Upper lobe of right lung (tissue), 1 donor: Measurements from ENCODE around the gene LMAN1. TPM values are rescaled to one million over a fixed set of nuclear protein-coding genes. Genes with fewer than 3 reads are reported as not detected.

Experiments
- ATAC-seq: fragments of 200-7000 bp; cut with Tn5 transposase; one replicate; pipeline ENCODE4 v1.9.1; 2020; ENCODE audit warnings: mild to moderate bottlenecking, moderate library complexity
- DNase-seq: peaks from one replicate; pipeline ENCODE4 v3.0.0-alpha.2; 2020
- H3K27ac ChIP-seq: fragments of 200-600 bp; one replicate; pipeline ENCODE4 v1.8.0; 2022
- H3K27me3 ChIP-seq: fragments of 200-600 bp; one replicate; pipeline ENCODE4 v1.8.0; 2022; ENCODE audit warnings: mild to moderate bottlenecking
- H3K36me3 ChIP-seq: fragments of 200-600 bp; one replicate; pipeline ENCODE4 v1.8.0; 2022
- H3K4me1 ChIP-seq: fragments of 200-600 bp; one replicate; pipeline ENCODE4 v1.8.0; 2022
- H3K4me3 ChIP-seq: fragments of 200-600 bp; one replicate; pipeline ENCODE4 v1.8.0; 2022; ENCODE audit warnings: mild to moderate bottlenecking
- H3K9me3 ChIP-seq: fragments of 200-600 bp; one replicate; pipeline ENCODE4 v1.8.0; 2022
- CTCF ChIP-seq: fragments of 200-600 bp; IDR thresholded peaks from one replicate; pipeline ENCODE4 v1.8.0; 2022; ENCODE audit warnings: antibody characterized with exemption
- intact Hi-C: fragments of 100-400 bp; cut with DNase I; formaldehyde crosslinking; loops from one replicate; pipeline ENCODE4 v1.11.0; 2022
- total RNA-seq: library from RNA; stranded (reverse); fragmentation: NEBNext Ultra II Directional; extraction: Animal tissue kit (Norgen Biotek cat#: 25700); gene quantifications from one replicate; pipeline ENCODE4 v1.2.1, GENCODE V29; 2021
- donor health status: DM: no; HTN: yes; CAD: no; lungs with severe emphysema.

LMAN1 gene
- total RNA-seq, 1 donor from 2014 or later: 63.1 TPM

- no peaks in the 10 kb centered on the region for H3K9me3 ChIP-seq
- no peak overlapping the region for H3K27ac ChIP-seq
- ATAC-seq: no peak
- H3K27me3 ChIP-seq: no peaks in the 10 kb centered on the region
- DNase-seq: no peak
- no peaks in the 10 kb centered on the region for H3K4me1 ChIP-seq
- H3K4me3 ChIP-seq: no peak overlapping the region
- no peak for TF ChIP-seq CTCF
- intact Hi-C loops: no loop called here
- no peaks in the 10 kb centered on the region for H3K36me3 ChIP-seq
Measured at GRCh38 chr18:59393381-59393780, 34.3 kb upstream of the LMAN1 start.

- no peaks in the 10 kb centered on the region for H3K36me3 ChIP-seq
- no peak for TF ChIP-seq CTCF
- H3K27me3 ChIP-seq: no peaks in the 10 kb centered on the region
- H3K27ac ChIP-seq: no peak overlapping the region
- H3K9me3 ChIP-seq: no peaks in the 10 kb centered on the region
- intact Hi-C loops: no loop called here
- no peaks in the 10 kb centered on the region for H3K4me1 ChIP-seq
- DNase-seq: no peak
- no peak overlapping the region for H3K4me3 ChIP-seq
- ATAC-seq: no peak
Measured at GRCh38 chr18:59388817-59389216, 29.8 kb upstream of the LMAN1 start.

GRCh38 chr18:59387687-59388565, 28.9 kb upstream of the LMAN1 start:
- Histone ChIP-seq H3K36me3 (no peaks in the 10 kb centered on the region), H3K27me3 (no peaks in the 10 kb centered on the region), H3K4me3 (no peak overlapping the region), H3K27ac (no peak overlapping the region), H3K9me3 (no peaks in the 10 kb centered on the region), H3K4me1 (no peaks in the 10 kb centered on the region)
- intact Hi-C loops: no loop called here
- no peak for TF ChIP-seq CTCF
- DNase-seq: no peak
- no peak for ATAC-seq

GRCh38 chr18:59386909-59387686, 28.0 kb upstream of the LMAN1 start:
- no peak for DNase-seq
- H3K27me3 ChIP-seq: no peaks in the 10 kb centered on the region
- intact Hi-C loops: no loop called here
- H3K4me3 ChIP-seq: no peak overlapping the region
- H3K36me3 ChIP-seq: no peaks in the 10 kb centered on the region
- no peak overlapping the region for H3K27ac ChIP-seq
- ATAC-seq: no peak
- no peak for TF ChIP-seq CTCF
- H3K4me1 ChIP-seq: no peaks in the 10 kb centered on the region
- H3K9me3 ChIP-seq: no peaks in the 10 kb centered on the region

- Histone ChIP-seq H3K27me3 (no peaks in the 10 kb centered on the region), H3K4me1 (no peaks in the 10 kb centered on the region), H3K9me3 (no peaks in the 10 kb centered on the region), H3K36me3 (no peaks in the 10 kb centered on the region), H3K27ac (no peak overlapping the region), H3K4me3 (no peak overlapping the region)
- no peak for ATAC-seq
- DNase-seq: no peak
- intact Hi-C loops: no loop called here
- no peak for TF ChIP-seq CTCF
Measured at GRCh38 chr18:59385191-59385590, 26.1 kb upstream of the LMAN1 start.
